HG03520 (cell line): ENCODE results near the gene TEX54.
A peak's percentile ranks its signal among the peaks of the same experiment; 100 is the strongest.
"Not testable (repeated sequence)": the region's sequence is repeated elsewhere in the genome, so short reads cannot be mapped to it uniquely, and the experiment has no call there.

Experiments used
- ATAC-seq: cut with Tn5 transposase; IDR thresholded peaks from one replicate; pipeline ENCODE4 v1.9.1; 2021; ENCODE audit warnings: mild to moderate bottlenecking, moderate library complexity; ENCODE audit not compliant: unreplicated experiment

Gene TEX54

DNA sequence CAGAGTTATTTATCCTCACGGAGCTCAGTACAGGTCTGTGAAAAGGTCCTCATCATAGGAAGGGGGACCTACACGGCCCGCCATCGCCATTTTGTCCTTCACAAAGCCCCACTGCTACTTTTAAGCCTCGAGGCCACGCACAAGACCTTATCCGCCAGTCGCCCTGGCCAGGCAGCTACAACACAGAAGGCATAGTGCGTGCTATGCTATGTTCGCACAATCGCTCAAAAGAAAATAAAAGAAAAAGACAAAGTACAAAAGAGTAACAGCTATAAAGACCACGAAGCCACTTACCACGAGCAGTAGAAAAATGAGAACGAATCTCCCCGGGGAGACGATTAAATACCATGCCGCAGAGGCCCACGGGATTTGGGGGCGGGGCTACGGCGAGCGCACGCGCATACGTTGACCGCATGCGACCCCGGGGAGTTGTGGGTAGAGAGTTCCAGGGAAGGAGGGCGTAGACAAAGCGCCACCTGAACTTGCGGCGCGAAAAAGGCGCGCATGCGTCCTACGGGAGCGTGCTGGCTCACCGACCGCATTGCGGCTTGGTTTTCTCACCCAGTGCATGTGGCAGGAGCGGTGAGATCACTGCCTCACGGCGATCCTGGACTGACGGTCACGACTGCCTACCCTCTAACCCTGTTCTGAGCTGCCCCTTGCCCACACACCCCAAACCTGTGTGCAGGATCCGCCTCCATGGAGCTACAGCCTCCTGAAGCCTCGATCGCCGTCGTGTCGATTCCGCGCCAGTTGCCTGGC, 23.1 kb upstream of the TEX54 start:
- peak; percentile 83 for ATAC-seq

DNA sequence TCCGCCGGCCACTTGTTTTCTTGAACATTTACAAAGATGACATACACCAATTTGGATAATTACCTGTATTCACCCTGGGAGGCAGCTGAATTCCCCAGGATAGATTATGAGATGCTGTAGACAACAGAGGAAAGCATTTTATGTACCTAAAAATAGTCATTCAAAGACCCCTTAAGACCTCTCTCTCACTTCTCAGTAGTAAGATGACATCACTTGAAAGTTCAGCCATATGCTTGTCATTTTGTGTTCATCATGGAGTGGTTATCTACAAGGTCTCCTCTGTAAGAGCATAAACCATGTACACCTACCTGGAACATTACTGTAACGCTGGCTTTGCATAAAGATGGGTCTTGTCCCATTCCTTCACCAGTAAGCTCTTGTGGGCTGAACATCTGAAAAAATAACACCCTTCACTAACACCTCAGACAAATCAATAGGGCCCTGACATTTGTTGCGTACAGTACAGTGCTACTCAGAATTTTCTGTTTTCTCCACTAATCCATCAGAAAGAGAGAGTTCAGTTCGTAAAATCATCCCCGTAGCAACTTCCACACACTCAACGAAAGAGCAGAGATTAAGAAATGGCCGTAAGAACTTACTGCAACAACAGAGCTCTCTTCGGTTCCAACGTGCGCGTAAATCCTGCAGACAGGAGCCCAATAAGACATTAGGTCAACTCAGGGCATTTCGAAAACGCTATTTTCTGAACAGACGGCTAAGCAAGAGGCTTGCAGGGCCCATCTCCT, 22.4 kb upstream of the TEX54 start:
- ATAC-seq = no peak

GRCh38 chr11:62854013-62854824, 21.6 kb upstream of the TEX54 start:
- ATAC-seq = no peak

- no peak for ATAC-seq
These were observed 20.8 kb upstream of the TEX54 start for GRCh38 chr11:62853279-62853965.

GRCh38 chr11:62852523-62853188, 20.0 kb upstream of the TEX54 start:
- ATAC-seq = no peak

DNA sequence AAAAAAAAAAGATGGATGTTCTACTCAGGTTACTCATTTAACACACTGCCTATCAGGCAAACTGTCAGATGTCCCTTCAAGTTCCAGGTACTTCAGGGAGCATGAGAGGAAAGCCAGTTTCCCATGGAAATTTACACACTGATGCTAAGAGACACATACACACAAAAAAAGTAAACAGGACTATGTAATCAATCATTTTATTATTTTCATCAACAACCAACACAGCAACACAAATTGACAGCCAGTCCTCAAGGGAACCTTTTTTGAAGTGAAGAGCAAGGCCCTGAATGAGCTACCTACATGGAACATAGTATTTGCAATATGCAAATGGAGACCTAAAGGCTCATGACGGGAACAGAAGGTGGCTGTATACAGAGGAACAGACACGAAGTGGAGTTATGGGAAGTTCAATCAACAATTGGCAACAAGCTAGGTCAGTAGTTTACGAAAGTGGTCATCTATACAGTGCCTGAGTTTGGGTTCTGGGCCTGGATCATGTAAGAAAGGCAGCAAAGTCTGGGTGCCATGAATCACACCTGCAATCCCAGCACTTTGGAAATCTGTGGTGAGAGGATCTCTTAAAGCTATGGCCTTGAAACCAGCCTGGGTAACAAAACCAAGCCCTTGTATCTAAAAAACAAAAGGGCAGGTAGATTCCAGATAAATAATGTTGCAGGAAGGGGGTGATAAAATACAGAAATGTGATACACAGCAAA, 19.3 kb upstream of the TEX54 start:
- no peak for ATAC-seq

GRCh38 chr11:62850911-62851806, 18.5 kb upstream of the TEX54 start:
- no peak for ATAC-seq

- ATAC-seq = no peak
These were observed 15.2 kb upstream of the TEX54 start for GRCh38 chr11:62847767-62848314.

DNA sequence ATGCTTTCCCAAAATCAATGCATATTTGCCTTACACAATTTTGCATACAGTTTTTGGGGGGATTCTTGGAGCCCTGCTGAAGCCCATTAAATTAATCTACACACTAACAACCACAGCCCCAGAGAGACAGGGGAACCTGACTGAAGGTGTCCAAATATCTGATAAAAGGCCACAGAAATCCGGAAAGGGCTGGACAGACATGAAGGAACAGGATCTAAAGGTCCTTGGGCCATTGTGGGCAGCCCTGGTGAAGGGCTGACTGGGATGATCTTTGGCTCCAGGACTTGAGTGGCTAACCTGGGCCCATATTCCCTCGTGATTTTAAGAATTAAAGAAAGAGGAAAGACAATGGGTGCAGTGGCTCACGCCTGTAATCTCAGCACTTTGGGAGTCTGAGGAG, 13.5 kb upstream of the TEX54 start:
- no peak for ATAC-seq

- ATAC-seq = no peak
These were observed 11.5 kb upstream of the TEX54 start for GRCh38 chr11:62844154-62844553.

DNA sequence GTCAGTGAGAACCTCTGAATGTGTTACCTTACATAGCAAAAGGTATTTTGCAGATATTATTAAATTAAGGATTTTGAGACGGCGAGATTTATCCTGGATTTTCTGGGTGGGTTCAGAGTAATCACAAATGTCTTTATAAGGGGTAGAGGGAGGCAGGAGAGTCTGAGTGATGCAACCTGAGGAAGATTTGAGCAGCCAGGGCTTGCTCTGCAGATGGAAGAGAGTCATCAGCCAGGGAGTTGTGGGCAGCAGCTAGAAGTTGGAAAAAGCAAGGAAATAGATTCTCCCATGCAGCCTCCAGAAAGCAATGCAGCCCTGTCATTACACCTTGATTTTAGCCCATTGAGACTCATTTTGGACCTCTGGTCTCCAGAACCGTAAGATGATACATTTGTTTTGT, 10.8 kb upstream of the TEX54 start:
- ATAC-seq = no peak

GRCh38 chr11:62842891-62843290, 10.2 kb upstream of the TEX54 start:
- not testable (repeated sequence) for ATAC-seq

DNA sequence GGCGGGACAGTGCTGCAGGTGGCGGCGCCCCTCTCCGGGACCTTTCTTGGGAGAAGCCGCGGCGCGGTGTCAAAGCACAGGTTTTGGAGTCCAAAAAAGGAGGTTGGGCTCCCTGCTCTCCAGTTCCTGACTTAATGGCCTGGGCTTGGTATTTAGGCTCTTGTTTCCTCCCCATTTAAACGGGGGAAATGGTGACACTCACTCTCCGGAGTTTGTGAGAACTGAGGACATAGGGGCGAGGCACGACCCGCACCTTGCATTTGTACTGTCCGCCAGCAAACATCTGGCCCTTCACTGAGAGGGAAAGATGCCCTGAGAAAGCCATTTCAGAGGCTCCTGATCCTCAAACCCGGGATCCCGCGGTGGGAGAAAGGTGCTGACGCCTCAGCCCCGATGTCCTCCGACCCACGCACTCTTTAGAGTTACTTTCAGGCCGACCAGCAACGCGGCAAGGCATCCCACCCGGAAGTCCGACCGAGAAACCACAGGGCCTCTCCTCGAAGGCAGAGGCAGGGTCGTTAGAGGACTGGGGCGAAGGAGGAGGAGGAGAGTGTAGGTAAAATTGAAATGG, 9.6 kb upstream of the TEX54 start:
- ATAC-seq = no peak

- peak; percentile 44 for ATAC-seq
These were observed 8.9 kb upstream of the TEX54 start for GRCh38 chr11:62841361-62842170.

GRCh38 chr11:62840721-62841360, 8.2 kb upstream of the TEX54 start:
- not testable (repeated sequence) for ATAC-seq

GRCh38 chr11:62839050-62839945, 6.7 kb upstream of the TEX54 start, which contains the start of gene WDR74:
Gene WDR74 (minus strand): TSS chr11:62839590. CDS start chr11:62839570, 20 bp downstream.
- ATAC-seq = peak; percentile 45
